Measurements from ENCODE around the gene TMEM178B. TPM values are rescaled to one million over a fixed set of nuclear protein-coding genes. Genes with fewer than 3 reads are reported as not detected.
"Not testable (repeated sequence)": the region's sequence is repeated elsewhere in the genome, so short reads cannot be mapped to it uniquely, and the experiment has no call there.

The TMEM178B gene
- total and polyA plus RNA-seq, 9 of the 15 experiments (the other 6 are each of a cell fraction or from before 2014, with no cell fraction given): under 0.01 to 0.03 (median 0.01) TPM; not detected in 5

- CTCF ChIA-PET (ENCODE audit: low intra/inter-chr PET ratio); H3K36me3 ChIP-seq (ENCODE audit: control insufficient read depth, insufficient read depth, low read length); H4K20me1 ChIP-seq (replicated peaks; ENCODE audit: control insufficient read depth, insufficient read depth, low read length); ATAC-seq; H3K9me1 ChIP-seq (ENCODE audit: control insufficient read depth, insufficient read depth, low read length); in situ Hi-C loops (cut with MboI); H2AFZ ChIP-seq (ENCODE audit: low read depth, low read length); H3K4me1 ChIP-seq (replicated peaks in 1 of 2; ENCODE audit: control insufficient read depth in 2 of 2, insufficient read depth in 2 of 2, low read length in 2 of 2); POLR2A ChIA-PET; FAIRE-seq; H3K27ac ChIP-seq (ENCODE audit: extremely low read depth, low read depth, low read length); H3K4me3 ChIP-seq; BruUV-seq (replicated peaks); H3K9ac ChIP-seq (ENCODE audit: insufficient read depth in 1 of 2, low read depth in 2 of 2, low read length in 2 of 2); H3K79me2 ChIP-seq (ENCODE audit: control insufficient read depth, insufficient read depth, low read length); DNase-seq (ENCODE audit: extremely low read depth in 1 of 4, low spot score in 3 of 4); intact Hi-C loops (cut with micrococcal nuclease); H3K9me3 ChIP-seq (replicated peaks; ENCODE audit: control insufficient read depth, insufficient read depth, low read depth, low read length); H3K4me2 ChIP-seq (ENCODE audit: insufficient read depth, low read length): not testable (repeated sequence)
- peak; percentile 37; the same call in 1 of the 2 replicates for TF ChIP-seq ZNF239 (CRISPR knock-in tag; IDR thresholded peaks at IDR 0.05)
- TF ChIP-seq ZNF146 (CRISPR knock-in tag; IDR thresholded peaks at IDR 0.05; ENCODE audit: unreplicated experiment): peak; percentile 75
- peaks cover 0 to 11% of the 10 kb centered on the region in 2 experiments; a peak in 3 of 5 replicates for H3K27me3 ChIP-seq (ENCODE audit: control insufficient read depth in 2 of 2, insufficient read depth in 2 of 2, low read length in 2 of 2)
- WGBS (ENCODE audit: insufficient coverage, low coverage, missing lambda C conversion rate): 0% methylated on average over 2 of the region's 2 CpGs
Measured at GRCh38 chr7:141169157-141169556, 95.3 kb downstream of the TMEM178B start.

- intact Hi-C loops (cut with micrococcal nuclease); CTCF ChIA-PET (ENCODE audit: low intra/inter-chr PET ratio): not testable (repeated sequence)
- TF ChIP-seq SPI1 (IDR thresholded peaks at IDR 0.05; ENCODE audit: borderline replicate concordance, low read depth, low read length): peak; percentile 34; the same call in 1 of the 2 replicates
- TF ChIP-seq ZNF316 (IDR thresholded peaks at IDR 0.05): peak; percentile 28; the same call in 1 of the 2 replicates
Measured at GRCh38 chr7:141175728-141176127, 101.9 kb downstream of the TMEM178B start.

GRCh38 chr7:141177120-141177519 is 103.3 kb downstream of the TMEM178B start:
- WGBS (ENCODE audit: insufficient coverage, low coverage, missing lambda C conversion rate): 0% methylated on average over 5 of the region's 5 CpGs
- H3K4me1 ChIP-seq (replicated peaks in 1 of 2; ENCODE audit: control insufficient read depth in 2 of 2, insufficient read depth in 2 of 2, low read length in 2 of 2); H3K9me3 ChIP-seq (replicated peaks; ENCODE audit: control insufficient read depth, insufficient read depth, low read depth, low read length); H4K20me1 ChIP-seq (replicated peaks; ENCODE audit: control insufficient read depth, insufficient read depth, low read length); H3K4me3 ChIP-seq; FAIRE-seq; H3K9ac ChIP-seq (ENCODE audit: insufficient read depth in 1 of 2, low read depth in 2 of 2, low read length in 2 of 2); ATAC-seq; H3K79me2 ChIP-seq (ENCODE audit: control insufficient read depth, insufficient read depth, low read length); H3K36me3 ChIP-seq (ENCODE audit: control insufficient read depth, insufficient read depth, low read length); BruUV-seq (replicated peaks); H3K27ac ChIP-seq (ENCODE audit: extremely low read depth, low read depth, low read length); in situ Hi-C loops (cut with MboI); H3K4me2 ChIP-seq (ENCODE audit: insufficient read depth, low read length); DNase-seq (ENCODE audit: extremely low read depth in 1 of 4, low spot score in 3 of 4); H3K9me1 ChIP-seq (ENCODE audit: control insufficient read depth, insufficient read depth, low read length); intact Hi-C loops (cut with micrococcal nuclease); CTCF ChIA-PET (ENCODE audit: low intra/inter-chr PET ratio); H2AFZ ChIP-seq (ENCODE audit: low read depth, low read length): not testable (repeated sequence)
- POLR2A ChIA-PET: interaction anchor here (1.8 kb wide), 1 partner anchor 12 kb away, joined by 6 read pairs; no protein-coding TSS in a partner anchor
- H3K27me3 ChIP-seq (ENCODE audit: control insufficient read depth in 2 of 2, insufficient read depth in 2 of 2, low read length in 2 of 2): peaks cover 0 to 10% of the 10 kb centered on the region in 2 experiments; a peak in 2 of 5 replicates

More at GRCh38 chr7:141175728-141176127, 101.9 kb downstream of the TMEM178B start:
- H3K79me2 ChIP-seq (ENCODE audit: control insufficient read depth, insufficient read depth, low read length); DNase-seq (ENCODE audit: extremely low read depth in 1 of 4, low spot score in 3 of 4); H3K9me3 ChIP-seq (replicated peaks; ENCODE audit: control insufficient read depth, insufficient read depth, low read depth, low read length); ATAC-seq; H3K4me3 ChIP-seq; BruUV-seq (replicated peaks); POLR2A ChIA-PET; H3K27me3 ChIP-seq (ENCODE audit: control insufficient read depth in 2 of 2, insufficient read depth in 2 of 2, low read length in 2 of 2); H2AFZ ChIP-seq (ENCODE audit: low read depth, low read length); H3K36me3 ChIP-seq (ENCODE audit: control insufficient read depth, insufficient read depth, low read length); H3K4me1 ChIP-seq (replicated peaks in 1 of 2; ENCODE audit: control insufficient read depth in 2 of 2, insufficient read depth in 2 of 2, low read length in 2 of 2); H3K4me2 ChIP-seq (ENCODE audit: insufficient read depth, low read length); H4K20me1 ChIP-seq (replicated peaks; ENCODE audit: control insufficient read depth, insufficient read depth, low read length); H3K9ac ChIP-seq (ENCODE audit: insufficient read depth in 1 of 2, low read depth in 2 of 2, low read length in 2 of 2); H3K27ac ChIP-seq (ENCODE audit: extremely low read depth, low read depth, low read length); FAIRE-seq; in situ Hi-C loops (cut with MboI); H3K9me1 ChIP-seq (ENCODE audit: control insufficient read depth, insufficient read depth, low read length): not testable (repeated sequence)
- WGBS (ENCODE audit: insufficient coverage, low coverage, missing lambda C conversion rate): 0% methylated on average over 1 of the region's 1 CpG
